ENCODE data around the gene LYPD4.
A peak's percentile ranks its signal among the peaks of the same experiment; 100 is the strongest.

LYPD4 gene

DNA sequence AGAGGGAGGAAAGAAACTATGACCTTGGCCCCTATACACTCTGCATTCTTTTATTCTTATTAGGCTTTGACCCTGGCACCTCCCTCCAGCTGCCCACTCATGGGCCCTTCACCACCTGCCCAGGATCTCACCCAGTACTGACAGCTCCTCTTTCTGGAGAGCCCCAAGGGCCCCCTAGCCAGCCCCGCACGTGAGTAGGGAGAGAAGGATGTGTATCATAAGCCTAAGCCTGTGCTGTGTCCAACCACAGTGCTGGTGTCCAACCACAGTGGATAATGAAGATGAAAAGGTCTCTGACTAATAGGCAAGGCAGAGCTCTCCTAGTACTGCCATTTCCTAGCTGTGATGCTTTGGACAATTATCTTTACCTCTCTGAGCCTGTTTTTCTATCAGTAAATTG is 4.6 kb upstream of the LYPD4 start:
- DNase-seq = no peak

DNA sequence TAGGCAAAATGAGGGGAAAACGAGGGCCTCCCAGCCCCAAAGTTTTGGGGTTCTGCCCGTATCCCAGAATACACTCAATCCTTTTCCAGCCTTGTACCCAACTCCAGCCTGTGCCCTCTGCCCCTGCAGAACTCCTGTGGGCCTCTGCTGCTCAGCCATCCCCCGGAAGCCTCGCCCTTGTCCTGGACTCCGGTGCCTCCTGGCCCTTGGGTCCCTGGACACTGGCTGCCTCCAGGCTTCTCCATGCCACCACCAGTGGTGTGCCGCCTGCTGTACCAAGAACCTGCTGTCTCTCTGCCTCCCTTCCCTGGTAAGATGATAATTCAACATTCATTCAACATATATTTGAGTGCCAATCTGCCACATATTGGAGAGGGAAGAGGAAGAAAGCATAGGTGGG is 4.2 kb upstream of the LYPD4 start:
- no peak for DNase-seq

DNA sequence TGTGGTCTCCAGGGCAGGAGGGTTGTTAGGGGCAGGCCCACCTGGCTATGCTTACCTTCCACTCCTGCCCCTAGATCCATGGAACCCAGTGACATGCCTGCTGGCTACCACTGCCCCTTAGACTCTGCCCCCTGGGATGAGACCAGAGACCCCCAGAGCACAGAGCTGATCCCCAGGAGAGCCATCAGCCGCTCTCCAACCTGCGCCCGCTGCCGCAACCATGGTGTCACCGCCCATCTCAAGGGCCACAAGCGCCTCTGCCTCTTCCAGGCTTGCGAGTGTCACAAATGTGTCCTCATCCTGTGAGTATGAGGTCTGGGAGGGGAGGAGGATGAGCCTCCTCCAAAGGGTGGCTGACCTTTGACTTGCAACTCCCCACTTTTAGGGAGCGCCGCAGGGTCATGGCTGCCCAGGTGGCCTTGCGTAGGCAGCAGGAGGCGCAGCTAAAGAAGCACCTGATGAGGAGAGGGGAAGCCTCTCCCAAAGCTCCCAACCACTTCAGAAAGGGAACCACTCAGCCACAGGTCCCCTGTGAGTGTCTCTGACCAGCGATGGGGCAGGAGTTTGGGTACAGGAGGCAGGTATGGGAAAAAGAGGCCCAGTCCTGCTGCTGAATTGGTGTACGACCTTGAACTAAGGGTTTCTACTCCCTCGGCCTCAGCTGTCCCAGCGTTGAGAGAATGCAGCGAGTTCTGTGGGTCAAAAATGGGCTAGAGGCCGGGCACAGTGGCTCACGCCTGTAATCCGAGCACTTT is 3.0 kb upstream of the LYPD4 start:
- DNase-seq = no peak

DNA sequence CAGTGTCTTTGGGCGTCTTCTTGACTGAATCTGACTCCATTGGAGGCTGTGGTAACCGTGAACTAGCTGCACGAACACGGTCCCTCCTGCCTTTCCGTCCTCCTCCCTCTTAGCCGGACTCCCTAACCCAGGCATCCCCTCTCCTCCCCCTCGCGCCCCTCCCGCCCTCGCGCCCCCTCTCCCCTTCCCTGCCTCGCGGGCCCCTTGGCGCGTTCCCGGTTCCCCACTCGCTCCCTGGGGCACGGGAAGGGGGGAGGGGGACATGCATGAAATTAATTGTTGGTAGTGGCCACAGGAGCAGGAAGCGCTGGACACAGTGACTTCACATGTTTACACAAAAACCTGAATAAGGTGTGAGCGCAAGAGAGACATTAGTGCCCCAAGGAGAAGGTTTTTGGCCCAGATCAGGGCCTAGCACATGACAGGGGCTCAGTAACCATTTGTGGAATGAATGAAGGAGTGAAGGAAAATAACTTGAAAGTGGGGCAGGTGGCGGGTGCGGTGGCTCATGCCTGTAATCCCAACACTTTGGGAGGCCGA is 638 bp upstream of the LYPD4 start:
- DNase-seq = no peak

DNA sequence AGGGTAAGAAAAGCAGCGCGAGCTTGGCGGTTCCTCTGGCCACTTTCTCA is 343 bp upstream of the LYPD4 start, which contains the start of gene DMRTC2:
Gene DMRTC2, plus strand, starts transcription at position 42 of the 50 bp plus-strand sequence. CDS start 2,387 bp downstream, outside the sequence.
- no peak for DNase-seq

DNA sequence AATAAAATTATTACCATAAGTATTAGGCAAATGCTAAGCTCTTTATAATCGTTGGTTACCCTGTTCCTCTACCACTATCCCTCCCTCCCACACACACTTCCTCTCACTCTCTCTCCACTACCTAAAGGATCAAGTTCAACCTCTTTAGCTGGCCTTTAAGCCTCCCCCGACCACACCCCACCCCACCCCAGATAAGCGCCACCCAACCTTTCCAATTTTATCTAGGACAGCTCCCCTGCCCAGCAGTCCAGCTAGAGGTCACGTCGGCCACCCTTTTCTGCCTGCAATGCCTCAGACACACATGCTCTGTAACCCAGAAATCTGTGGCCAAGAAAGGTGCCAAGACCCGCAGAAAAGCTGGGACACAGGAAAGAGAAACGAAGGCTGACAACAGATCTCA is 1.1 kb downstream of the LYPD4 start:
- DNase-seq = no peak

DNA sequence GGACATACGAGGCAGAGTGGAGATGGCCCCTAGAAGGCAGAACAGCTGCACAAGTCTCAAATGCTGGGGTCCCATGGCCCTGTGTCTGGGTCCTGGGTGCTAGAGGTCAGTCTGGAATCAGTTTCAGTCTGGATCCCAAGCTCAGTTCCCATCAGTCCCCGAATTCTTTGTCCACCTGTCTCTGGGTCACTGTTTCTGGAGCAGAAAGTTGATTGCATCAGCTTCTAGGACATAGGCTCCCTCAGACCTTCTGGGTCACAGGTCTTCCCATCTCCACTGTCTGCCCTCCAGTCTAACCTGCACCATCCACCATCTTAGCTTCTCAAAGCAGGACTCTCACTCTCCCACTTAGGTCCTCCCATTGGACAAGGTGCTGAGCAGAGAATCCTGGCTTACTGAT is 5.3 kb downstream of the LYPD4 start:
- no peak for DNase-seq

DNA sequence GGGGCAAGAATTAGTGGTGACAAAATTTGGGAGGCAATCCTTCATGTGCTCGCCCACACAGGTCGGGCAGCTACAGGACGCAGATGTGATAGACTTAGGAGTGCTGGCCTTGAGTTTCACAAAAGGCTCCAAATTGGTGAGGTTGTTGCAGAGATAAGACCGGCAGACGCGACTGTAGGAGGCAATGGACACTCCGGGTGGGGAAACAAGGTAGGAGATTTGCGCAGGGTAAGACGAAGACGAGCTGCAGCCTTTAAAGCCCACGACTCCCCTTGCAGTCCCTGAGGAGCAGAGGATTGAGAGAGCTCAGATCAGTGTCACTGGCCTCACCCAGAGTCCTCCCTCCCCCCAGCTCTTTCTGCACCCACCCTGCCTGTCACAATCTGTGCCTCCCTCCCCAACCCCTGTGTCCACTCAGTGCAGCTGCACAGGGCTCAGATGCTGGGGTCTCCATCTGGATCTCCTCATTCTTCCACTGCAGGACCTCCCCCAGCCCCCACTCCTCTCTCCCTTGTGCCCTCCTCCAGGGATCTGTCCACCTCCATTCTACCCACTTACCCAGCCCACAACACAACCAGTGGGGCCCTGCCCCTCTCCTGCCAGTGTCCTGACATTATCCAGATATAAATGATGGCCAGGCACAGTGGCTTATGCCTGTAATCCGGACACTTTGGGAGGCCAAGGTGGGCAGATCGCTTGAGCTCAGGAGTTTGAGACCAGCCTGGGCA is 6.3 kb downstream of the LYPD4 start:
- no peak for DNase-seq

DNA sequence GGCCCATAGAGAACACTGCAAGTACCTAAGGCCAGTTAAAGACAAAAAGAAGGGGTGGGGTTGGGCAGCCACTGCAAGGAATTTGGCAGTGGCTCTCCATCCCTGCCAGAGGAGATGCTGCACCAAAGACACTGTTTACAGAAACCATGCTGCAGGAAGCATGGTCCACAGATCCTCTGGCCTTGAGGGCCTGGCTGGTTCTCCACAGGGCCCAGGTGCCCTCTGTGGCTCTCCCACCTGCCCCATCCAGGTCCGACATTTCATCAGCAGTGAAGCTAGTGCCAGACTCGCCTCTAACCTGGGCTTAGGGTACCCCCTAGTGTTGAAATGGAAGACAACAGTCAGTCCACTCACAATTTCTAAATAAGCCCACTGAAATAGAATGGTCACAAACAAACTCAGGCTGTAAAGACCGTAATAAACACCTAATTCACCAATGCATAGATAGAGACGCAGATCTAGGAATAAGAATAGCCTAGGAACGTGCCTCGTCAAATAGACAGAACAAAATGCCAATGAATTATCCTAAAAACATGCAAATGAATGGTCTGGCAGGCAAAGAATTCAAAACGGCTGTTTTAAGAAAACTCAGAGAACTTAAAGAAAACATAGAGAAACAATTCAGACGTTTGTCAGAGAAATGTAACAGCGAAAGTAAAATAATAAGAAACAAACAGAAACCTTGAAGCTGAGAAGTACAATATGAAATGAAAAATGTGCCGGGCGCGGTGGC is 23.3 kb downstream of the LYPD4 start:
- DNase-seq = peak; percentile 78

DNA sequence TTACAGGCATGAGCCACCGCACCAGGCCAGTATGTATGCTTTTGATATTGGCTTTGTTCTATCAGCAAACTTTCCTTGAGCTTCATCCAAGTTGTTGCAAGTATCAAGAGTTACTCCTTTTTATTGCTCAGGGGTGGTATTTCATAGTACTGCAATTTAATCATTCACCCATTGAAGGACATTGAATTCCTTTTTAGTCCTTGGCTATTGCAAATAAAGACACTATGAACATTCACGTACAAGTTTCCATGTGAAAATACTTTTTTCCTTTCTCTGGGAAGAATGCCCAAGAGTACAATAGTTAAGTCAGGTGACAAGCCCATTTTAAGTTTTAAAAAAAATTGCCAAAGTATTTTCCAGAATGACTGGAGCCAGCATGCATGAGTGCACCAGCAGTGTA is 27.7 kb downstream of the LYPD4 start:
- DNase-seq = no peak

DNA sequence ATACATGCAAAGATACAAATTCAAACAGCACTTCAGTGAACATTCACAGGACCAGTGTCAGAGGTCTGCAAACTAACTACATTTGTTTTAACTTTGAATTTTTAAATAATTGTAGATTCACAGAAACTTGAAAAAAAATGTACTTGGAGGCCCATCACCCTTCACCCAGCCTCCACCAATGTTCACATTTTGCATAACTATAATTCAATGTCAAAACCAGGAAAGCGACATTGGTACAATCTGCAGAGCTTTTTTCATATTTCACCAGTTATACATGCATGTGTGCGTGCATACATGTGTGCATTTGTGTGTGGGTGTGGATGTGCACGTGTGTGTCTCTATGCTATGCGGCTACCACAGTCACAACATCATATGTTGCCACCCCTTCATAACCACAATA is 29.2 kb downstream of the LYPD4 start:
- DNase-seq = no peak

DNA sequence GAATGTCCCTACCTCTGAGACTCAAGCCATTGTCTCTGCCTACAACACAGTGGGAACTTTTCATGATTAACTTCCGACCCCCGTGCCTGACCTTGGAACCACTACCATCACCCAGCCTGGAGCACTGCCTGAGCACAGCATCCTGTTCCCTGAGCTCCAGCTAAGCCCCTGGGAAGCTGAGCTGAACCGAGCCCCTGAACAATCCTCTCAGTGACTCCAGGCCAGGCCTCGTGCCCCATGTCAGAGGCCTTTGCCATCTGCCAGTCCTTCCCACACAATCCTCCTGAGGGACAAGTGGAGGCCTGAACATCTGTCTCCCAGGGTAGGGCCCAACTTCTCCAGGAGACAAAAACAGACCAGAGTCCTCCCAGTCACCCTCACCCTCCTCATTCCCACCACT is 30.6 kb downstream of the LYPD4 start:
- no peak for DNase-seq

DNA sequence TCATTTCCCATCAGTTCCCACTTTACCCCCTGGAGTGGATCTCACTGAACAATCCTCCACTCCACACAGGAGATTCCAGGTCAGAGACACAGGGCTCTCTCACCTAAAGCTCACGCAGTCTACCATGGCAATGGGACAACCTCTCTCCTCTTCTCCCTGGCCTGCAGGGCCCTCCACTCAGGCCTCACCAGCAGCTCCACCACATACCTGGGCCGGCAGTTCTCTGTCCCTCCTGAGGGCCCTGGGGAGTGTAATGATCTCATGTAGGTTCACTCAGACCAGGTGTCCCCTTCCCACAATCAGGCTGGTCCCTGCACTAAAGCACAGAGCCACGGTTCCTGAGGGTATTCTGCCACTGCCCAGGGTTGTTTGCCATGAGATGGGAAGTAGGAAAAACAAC is 32.5 kb downstream of the LYPD4 start:
- DNase-seq = no peak

DNA sequence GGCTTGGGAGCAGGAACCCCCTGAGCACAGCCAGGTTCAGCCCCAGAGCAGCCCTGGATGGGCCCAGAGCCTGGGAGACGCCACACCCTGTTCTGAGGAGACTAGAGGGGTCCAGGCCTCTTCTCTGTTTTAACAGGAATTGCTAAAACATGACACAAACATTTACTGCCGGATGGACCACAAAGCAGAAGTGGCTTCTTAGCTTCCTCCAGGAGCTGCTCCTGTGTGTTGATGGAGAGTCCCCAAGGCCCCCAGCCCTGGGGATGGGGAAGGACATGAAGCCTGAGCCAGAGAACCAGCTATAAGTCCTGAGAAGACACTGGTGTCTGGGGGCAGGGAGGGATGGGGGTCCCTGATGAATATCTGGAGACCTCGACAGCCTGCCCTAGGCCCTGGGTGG is 33.4 kb downstream of the LYPD4 start:
- DNase-seq = peak; percentile 88

DNA sequence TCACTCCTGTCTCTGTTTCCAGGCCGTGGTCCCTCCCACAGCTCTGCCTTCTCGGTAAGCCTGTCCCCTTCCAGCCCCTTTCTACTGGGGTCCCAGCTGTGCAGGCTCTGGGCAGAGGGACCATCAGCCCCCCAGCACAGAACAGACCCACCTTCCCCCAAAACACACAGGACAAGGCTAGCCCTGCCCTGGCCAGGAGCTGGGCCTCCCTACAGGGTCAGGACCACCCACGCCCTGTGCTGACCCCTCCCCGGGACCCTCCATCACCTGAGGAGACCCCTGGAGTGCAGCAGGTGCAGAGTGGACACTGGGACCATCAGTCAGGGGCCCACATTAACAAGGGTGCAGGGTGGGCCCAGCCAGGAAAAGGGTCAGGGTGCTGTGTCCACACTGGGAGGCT is 34.2 kb downstream of the LYPD4 start:
- no peak for DNase-seq

DNA sequence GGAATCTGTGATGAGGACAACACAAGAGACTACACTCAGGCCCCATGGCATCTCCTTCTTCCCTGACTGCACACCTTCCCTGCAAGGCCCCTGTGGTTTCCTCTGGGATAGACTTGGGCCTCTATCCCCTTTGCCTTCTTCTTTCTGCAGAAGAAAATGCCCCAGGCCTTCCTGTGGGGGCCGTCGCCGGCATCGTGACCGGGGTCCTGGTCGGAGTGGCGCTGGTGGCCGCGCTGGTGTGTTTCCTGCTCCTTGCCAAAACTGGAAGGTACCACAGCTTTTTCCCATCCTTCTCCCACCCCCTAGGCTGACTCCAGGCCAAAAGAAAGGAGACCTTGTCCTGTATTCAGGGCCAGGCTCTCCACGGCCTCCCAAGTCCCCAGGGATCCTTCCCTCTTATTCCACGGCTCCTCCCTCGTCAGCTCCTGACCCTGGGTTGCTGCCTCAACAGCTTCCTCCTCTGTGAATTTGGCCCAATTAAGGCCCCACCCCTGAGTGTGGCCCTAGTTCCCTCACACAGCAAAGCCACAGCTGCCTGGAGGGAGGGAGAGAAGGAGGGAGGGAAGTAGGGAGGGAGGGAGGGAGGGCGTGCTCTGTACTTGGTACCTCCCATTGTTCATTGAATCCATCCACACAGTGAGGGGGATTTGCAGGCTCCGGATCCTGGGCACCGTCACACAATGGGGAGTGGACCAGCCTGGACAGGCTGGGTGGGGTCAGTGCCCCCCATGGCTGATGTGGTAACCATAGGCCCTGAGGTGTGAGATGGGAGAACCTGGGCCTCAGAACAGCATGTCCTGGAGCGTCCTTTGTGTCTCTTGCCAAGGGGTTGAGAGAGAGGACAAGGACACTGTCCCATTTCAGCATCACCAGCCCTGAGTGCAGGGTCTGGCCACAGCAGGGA is 35.6 kb downstream of the LYPD4 start:
- peak; percentile 52 for DNase-seq

DNA sequence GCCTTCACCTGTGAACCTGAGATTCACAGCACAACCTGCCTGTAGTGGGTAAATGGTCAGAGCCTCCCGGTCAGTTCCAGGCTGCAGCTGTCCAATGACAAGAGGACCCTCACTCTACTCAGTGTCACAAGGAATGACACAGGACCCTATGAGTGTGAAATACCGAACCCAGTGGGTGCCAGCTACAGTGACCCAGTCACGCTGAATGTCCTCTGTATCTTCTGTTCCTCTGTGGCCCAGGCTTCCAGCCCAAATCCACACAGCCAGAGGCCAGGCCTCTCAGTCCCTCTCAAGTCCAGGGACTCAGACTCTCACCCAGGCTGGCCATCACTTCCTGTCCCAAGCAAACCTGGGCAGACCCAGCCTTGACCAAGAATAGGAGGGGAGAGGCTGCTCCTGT is 37.3 kb downstream of the LYPD4 start:
- no peak for DNase-seq

DNA sequence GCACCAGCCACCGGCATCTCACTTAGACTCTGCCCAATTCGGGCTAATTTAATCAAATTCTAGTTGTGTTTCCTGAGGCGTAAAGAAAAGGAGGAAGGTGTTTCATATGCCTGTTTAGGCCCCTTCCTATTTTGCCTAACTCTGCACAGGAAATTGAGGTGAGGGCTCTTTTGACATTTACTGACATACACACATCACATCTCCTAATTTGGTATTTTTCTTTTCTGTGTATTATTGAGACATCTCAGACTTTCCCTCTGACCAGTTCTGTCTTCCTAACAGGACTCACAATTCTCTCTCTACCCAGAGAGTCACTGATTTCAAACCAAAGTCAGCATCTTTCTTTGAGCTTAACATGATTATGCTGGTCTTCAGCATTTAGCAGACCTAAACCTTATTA is 40.1 kb downstream of the LYPD4 start:
- DNase-seq = peak; percentile 58

DNA sequence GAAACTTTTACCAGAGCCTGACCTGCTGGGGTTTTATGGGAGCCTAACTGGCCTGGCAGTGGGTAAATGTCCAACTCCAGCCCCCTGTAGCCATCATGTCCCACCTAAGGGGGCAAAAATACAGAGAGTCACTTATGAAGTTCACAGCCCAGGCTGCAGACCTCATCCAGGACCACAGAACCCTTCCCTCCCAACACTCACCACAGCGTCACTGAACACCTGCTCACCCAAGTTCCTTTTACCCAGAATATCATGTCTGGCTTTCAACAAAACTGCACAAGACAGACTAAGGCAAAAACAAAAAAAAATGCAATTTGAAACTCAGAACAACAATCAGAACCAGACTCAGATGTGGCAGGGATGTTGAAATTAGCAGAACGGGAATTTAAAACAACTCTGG is 41.7 kb downstream of the LYPD4 start:
- DNase-seq = no peak

DNA sequence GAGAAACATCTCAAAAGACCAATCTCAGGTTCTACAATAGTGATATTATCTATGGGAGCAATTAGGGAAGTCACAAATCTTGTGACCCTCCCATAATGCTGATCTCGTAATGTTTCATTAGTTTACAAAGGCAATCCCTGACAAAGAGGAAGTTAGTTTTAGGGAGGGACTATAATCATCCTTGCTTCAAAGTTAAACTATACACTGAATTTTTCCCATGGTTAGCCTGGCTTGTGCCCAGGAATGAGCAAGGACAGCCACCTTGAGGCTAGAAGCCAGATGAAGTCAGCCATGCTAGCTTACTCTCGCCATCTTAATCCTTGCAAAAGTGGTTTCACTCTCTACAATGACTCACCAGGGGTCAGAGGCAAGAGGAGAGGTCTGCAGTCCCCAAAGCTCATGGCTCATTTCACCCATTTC is 42.7 kb downstream of the LYPD4 start:
- DNase-seq = peak; percentile 89

DNA sequence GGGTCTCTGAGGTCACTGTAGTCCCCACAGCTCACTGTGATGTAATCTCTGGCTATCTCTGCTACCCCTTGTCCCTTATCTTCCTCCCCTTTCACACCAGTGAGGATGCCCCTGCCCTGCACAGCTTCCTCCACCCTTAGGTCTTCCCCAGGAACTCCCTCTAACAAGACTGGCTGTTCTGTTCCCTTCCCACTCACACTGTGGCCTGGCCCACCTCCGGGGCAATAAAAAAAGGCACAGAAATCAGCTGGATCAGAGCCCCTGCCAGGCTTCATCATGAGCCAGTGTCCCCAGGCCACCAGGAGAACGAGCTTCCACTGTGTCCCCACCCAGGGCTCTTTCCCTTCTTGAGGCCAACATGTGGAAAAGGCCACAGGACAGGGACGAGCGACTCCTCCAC is 43.5 kb downstream of the LYPD4 start:
- DNase-seq = no peak

DNA sequence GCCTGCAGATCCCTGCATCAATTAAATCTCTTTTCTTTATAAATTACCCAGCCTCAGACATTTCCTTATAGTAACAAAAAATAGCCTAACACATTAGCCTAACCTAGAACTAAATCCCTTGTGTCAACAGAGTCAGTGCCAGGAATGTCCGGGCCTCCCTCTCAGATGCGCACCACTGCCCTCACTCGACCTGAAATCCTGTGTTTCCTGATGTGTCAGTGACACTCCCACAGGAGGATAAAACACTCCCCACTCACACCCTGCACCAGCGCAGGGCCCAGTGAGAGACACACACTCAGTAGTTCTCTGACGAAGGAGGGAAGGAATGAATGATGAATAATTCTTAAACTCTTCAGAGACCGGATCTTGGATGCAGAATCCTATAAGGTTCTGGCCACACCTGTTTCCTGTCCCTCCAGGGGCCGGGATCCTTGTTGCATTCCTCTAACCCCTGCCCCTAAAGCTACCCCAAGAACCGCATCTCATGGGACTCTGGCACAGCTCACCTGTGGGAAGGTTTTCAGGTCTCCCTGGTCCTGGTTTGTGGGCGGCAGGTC is 45.0 kb downstream of the LYPD4 start:
- no peak for DNase-seq

DNA sequence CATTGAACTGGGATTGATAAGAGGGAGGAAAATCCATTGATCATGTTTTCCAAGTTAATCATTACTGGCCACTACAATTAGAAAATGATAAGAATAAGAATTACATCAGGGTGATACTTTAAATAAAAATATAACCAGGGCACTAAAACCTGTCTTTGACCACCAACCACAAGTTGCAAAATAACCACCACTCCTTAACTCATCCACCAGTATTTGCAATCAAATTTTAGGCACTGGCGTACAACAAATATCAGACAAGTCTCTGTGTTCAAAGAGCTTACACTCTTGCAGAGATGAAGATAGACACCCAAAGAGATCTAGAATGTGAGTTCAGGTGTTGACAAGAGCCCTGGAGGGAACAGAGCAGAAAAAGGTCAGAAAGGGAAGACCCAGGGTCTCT is 47.6 kb downstream of the LYPD4 start:
- DNase-seq = no peak
